ENCODE results near the gene FBXW8.

FBXW8 gene

GRCh38 chr12:117020536-117021220 is 109.9 kb downstream of the FBXW8 start:
- Histone ChIP-seq H3K27ac (ENCODE audit: low read depth, low read length) (no peak overlapping the region), H3K9me3 (ENCODE audit: control insufficient read depth, insufficient read depth, low read length) (no peaks in the 10 kb centered on the region), H3K27me3 (ENCODE audit: control insufficient read depth, low read length) (no peaks in the 10 kb centered on the region), H3K79me2 (ENCODE audit: control insufficient read depth, low read length) (no peaks in the 10 kb centered on the region), H4K20me1 (ENCODE audit: control insufficient read depth, insufficient read depth, low read depth, low read length) (no peaks in the 10 kb centered on the region), H3K4me1 (ENCODE audit: control insufficient read depth, low read length) (no peaks in the 10 kb centered on the region), H3K4me3 (ENCODE audit: low read length) (no peak overlapping the region), H3F3A (ENCODE audit: control insufficient read depth, insufficient read depth) (no peaks in the 10 kb centered on the region), H3K4me2 (ENCODE audit: low read length) (no peak overlapping the region), H3K9me2 (replicated peaks; ENCODE audit: control insufficient read depth, low read length) (no peaks in the 10 kb centered on the region), H3K36me3 (ENCODE audit: control insufficient read depth, low read length) (peaks cover 60% of the 10 kb centered on the region)
- TF ChIP-seq EZH2phosphoT487 (IDR thresholded peaks at IDR 0.05; ENCODE audit: borderline replicate concordance, low read length) (no peak), CTCF (IDR thresholded peaks at IDR 0.05; ENCODE audit: low read depth, low read length, poor library complexity, severe bottlenecking) (no peak)

- Histone ChIP-seq H3K9me3 (ENCODE audit: control insufficient read depth, insufficient read depth, low read length) (no peaks in the 10 kb centered on the region), H3K27me3 (ENCODE audit: control insufficient read depth, low read length) (no peaks in the 10 kb centered on the region), H3K4me3 (ENCODE audit: low read length) (no peak overlapping the region), H3F3A (ENCODE audit: control insufficient read depth, insufficient read depth) (no peaks in the 10 kb centered on the region), H3K9me2 (replicated peaks; ENCODE audit: control insufficient read depth, low read length) (no peaks in the 10 kb centered on the region), H3K4me2 (ENCODE audit: low read length) (no peak overlapping the region), H4K20me1 (ENCODE audit: control insufficient read depth, insufficient read depth, low read depth, low read length) (no peaks in the 10 kb centered on the region), H3K4me1 (ENCODE audit: control insufficient read depth, low read length) (no peaks in the 10 kb centered on the region), H3K79me2 (ENCODE audit: control insufficient read depth, low read length) (no peaks in the 10 kb centered on the region), H3K27ac (ENCODE audit: low read depth, low read length) (no peak overlapping the region), H3K36me3 (ENCODE audit: control insufficient read depth, low read length) (peaks cover 66% of the 10 kb centered on the region)
- TF ChIP-seq EZH2phosphoT487 (IDR thresholded peaks at IDR 0.05; ENCODE audit: borderline replicate concordance, low read length) (no peak), CTCF (IDR thresholded peaks at IDR 0.05; ENCODE audit: low read depth, low read length, poor library complexity, severe bottlenecking) (no peak)
Measured at GRCh38 chr12:117022465-117022864, 111.7 kb downstream of the FBXW8 start.

GRCh38 chr12:117023998-117024960 is 113.5 kb downstream of the FBXW8 start:
- Histone ChIP-seq H3K27me3 (ENCODE audit: control insufficient read depth, low read length) (no peaks in the 10 kb centered on the region), H4K20me1 (ENCODE audit: control insufficient read depth, insufficient read depth, low read depth, low read length) (no peaks in the 10 kb centered on the region), H3F3A (ENCODE audit: control insufficient read depth, insufficient read depth) (no peaks in the 10 kb centered on the region), H3K9me3 (ENCODE audit: control insufficient read depth, insufficient read depth, low read length) (no peaks in the 10 kb centered on the region), H3K27ac (ENCODE audit: low read depth, low read length) (no peak overlapping the region), H3K9me2 (replicated peaks; ENCODE audit: control insufficient read depth, low read length) (no peaks in the 10 kb centered on the region), H3K36me3 (ENCODE audit: control insufficient read depth, low read length) (peaks cover 74% of the 10 kb centered on the region), H3K79me2 (ENCODE audit: control insufficient read depth, low read length) (no peaks in the 10 kb centered on the region), H3K4me1 (ENCODE audit: control insufficient read depth, low read length) (no peaks in the 10 kb centered on the region), H3K4me3 (ENCODE audit: low read length) (no peak overlapping the region), H3K4me2 (ENCODE audit: low read length) (no peak overlapping the region)
- TF ChIP-seq EZH2phosphoT487 (IDR thresholded peaks at IDR 0.05; ENCODE audit: borderline replicate concordance, low read length), result no peak
- no peak for TF ChIP-seq CTCF (IDR thresholded peaks at IDR 0.05; ENCODE audit: low read depth, low read length, poor library complexity, severe bottlenecking)
